HG03175 (cell line): ENCODE results near the gene GLIPR1L2.

Experiments
- ATAC-seq: cut with Tn5 transposase; IDR thresholded peaks from one replicate; pipeline ENCODE4 v1.9.1; 2021; ENCODE audit warnings: mild to moderate bottlenecking, moderate library complexity; ENCODE audit not compliant: unreplicated experiment

The GLIPR1L2 gene

GRCh38 chr12:75471902-75472890 is 81.3 kb downstream of the GLIPR1L2 start:
- peak; percentile 72 for ATAC-seq

- ATAC-seq = no peak
Observed at GRCh38 chr12:75474116-75474515, 83.2 kb downstream of the GLIPR1L2 start.

DNA sequence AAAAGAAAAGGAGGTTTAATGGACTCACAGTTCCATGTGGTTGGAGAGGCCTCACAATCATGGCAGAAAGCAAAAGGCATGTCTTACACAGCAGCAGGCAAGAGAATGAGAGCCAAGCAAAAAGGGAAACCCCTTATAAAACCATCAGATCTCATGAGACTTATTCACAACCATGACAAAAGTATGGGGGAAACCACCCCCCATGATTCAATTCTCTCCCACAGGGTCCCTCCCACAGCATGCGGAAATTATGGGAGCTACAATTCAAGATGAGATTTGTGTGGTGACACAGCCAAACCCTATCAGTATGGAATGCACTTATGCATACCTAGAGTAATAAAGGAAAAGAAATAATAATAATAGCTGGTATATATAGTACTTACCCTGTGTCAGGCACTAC is 85.2 kb downstream of the GLIPR1L2 start:
- no peak for ATAC-seq

GRCh38 chr12:75477137-75477536 is 86.2 kb downstream of the GLIPR1L2 start:
- ATAC-seq = no peak

DNA sequence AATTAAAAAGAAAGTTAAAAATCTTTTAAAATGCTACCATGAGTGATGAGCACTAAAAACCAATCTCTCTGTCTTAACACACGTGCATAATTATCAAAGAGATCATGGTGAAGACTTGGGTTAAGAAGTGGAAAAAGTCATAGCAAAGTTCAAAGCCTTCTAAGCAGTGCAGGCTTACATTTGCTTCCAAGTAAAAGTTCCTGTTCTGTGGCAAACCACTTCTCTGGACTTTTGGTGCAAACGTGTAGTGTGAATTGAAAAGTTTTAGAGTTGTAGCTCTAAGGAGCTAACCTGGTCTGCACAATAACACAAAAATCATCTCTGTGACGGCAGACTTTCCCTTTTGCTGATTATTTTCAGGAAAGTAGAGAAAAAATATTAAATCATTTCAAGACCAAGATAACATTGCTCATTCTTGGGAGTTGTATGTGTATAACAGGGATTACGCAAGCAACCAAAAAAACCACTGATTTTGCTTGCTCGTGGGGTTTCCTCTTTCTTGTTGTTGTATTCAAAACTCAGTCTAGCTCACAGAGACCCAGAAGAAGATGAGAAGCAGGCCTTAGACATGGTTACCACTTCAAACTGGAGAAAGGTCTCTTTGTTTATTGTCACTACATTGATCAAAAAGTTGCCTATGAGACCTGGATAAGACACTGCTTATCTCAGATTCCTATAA is 87.4 kb downstream of the GLIPR1L2 start:
- ATAC-seq = no peak

GRCh38 chr12:75479963-75480461 is 89.1 kb downstream of the GLIPR1L2 start:
- peak; percentile 38 for ATAC-seq

GRCh38 chr12:75480469-75480949 is 89.6 kb downstream of the GLIPR1L2 start, which contains the start of gene GLIPR1:
GLIPR1 (plus strand) TSS chr12:75480755; CDS start chr12:75480881, 126 bp downstream.
- peak; percentile 89 for ATAC-seq

DNA sequence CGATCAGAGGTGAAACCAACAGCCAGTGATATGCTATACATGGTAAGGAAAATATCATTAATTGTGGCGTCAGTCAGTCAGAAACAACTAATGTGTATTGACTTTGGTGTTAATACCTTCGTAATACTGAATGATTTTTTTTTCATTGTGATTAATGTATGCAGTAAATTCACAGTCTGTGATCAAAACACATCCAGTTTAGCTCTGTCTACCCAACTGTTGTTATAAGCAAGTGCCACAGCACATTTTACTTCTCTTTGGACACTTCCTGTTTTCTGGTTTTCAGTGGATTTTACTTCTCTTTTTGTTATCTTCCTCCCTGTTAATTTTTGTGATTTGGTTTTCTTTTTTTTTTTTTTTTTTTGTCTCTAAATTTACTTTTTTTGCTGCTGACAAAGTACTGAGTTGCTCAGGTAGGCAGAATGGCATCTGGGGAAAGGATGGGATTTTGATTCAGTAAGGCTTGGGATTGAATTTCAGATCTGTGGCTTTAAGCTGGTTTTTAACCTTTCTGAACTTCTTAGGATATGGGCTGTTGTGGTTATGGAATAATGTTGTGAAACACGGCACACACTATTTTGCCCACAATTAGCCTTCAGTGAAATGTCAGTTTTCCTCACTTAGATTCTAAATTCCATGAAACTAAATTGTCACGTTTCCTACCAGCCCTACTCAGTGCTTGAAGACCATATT is 90.3 kb downstream of the GLIPR1L2 start:
- peak; percentile 19 for ATAC-seq

DNA sequence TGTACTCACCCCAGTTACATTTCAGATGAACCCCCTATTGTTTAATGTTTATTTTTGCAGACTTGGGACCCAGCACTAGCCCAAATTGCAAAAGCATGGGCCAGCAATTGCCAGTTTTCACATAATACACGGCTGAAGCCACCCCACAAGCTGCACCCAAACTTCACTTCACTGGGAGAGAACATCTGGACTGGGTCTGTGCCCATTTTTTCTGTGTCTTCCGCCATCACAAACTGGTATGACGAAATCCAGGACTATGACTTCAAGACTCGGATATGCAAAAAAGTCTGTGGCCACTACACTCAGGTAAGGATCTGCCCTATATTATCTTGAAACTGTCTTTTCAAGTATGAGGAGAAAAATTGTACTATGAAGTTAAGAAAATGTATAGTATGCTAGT is 90.9 kb downstream of the GLIPR1L2 start:
- ATAC-seq = no peak
